Measurements from ENCODE around the gene SUGP1. TPM values are rescaled to one million over a fixed set of nuclear protein-coding genes. Genes with fewer than 3 reads are reported as not detected.

SUGP1 gene
- total and polyA plus RNA-seq, 2 of the 13 experiments (the other 11 are each of a cell fraction or from before 2014, with no cell fraction given): 21.6 to 25.9 TPM

DNA sequence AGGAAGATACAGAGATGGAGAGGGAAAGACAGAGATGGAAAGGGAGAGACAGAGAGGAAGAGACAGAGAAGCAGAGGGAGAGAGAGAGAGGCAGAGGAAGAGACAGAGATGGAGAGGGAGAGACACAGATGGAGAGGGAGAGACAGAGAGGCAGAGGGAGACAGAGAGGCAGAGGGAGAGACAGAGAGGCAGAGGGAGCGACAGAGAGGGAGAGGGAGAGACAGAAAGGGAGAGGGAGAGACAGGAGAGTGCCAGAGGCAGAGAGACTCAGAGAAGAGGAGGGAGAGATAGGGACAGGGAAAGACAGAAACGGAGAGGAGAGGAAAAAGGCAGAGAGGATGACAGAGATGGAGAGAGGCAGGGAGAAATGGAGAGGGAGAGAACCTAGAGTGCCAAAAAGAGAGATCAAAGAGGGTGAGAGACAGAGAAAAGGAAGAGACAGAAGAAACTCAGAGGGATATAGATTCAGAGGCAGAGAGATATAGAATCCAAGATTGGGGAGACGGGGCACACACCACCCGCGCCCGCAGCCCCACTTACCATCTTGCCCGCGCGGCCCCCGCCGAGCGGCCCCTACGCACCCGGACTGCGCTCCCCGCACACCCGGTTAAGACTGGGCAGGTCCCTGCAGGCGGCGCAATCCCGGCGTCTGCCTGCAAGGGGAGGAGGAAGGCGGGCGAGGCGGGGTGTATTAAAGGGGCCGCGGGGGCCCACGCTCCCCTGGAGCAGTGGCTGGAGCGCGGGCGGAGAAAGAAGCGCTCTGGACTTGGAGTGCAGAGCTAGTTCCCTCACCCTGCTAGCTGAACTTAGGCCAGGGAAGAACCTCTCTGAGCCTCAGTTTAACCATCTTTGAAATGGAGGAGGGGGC, 57.9 kb downstream of the SUGP1 start:
- ATAC-seq (0 out of 3 replicates have a peak, but pooled peaks have one; percentile 8), FAIRE-seq (no peak), DNase-seq (ENCODE audit: low spot score) (no peak)
- H3K36me3 ChIP-seq (replicated peaks in 1 of 2; ENCODE audit: control insufficient read depth in 1 of 2, insufficient read depth in 2 of 2, low read length in 2 of 2): no peaks in the 10 kb centered on the region
- POLR2A ChIA-PET: no interaction called here
- H3K4me3 ChIP-seq (replicated peaks in 1 of 3; ENCODE audit: insufficient read depth in 1 of 3, low read depth in 2 of 3, low read length in 3 of 3): no peak overlapping the region
- CTCF ChIA-PET (ENCODE audit: low intra/inter-chr PET ratio, low total read pairs): no interaction called here
- no peak overlapping the region for H3K27ac ChIP-seq (ENCODE audit: extremely low read length, insufficient read depth, low read length)
- H2AFZ ChIP-seq (ENCODE audit: low read length): no peak overlapping the region
- no peak overlapping the region for H3K9ac ChIP-seq (ENCODE audit: insufficient read depth, low read depth, low read length)
- TF ChIP-seq THYN1 (CRISPR knock-in tag; IDR thresholded peaks at IDR 0.05; ENCODE audit: borderline replicate concordance, low read depth) (no peak), ATF7 (IDR thresholded peaks at IDR 0.05) (0 out of 2 replicates have a peak, but pooled peaks have one; percentile 6), ATF7 (CRISPR knock-in tag; IDR thresholded peaks at IDR 0.05) (no peak), AGO2 (optimal IDR thresholded peaks at IDR 0.05; ENCODE audit: low read depth, low read length) (peak; percentile 38)
- TF ChIP-seq, protein P1, sequence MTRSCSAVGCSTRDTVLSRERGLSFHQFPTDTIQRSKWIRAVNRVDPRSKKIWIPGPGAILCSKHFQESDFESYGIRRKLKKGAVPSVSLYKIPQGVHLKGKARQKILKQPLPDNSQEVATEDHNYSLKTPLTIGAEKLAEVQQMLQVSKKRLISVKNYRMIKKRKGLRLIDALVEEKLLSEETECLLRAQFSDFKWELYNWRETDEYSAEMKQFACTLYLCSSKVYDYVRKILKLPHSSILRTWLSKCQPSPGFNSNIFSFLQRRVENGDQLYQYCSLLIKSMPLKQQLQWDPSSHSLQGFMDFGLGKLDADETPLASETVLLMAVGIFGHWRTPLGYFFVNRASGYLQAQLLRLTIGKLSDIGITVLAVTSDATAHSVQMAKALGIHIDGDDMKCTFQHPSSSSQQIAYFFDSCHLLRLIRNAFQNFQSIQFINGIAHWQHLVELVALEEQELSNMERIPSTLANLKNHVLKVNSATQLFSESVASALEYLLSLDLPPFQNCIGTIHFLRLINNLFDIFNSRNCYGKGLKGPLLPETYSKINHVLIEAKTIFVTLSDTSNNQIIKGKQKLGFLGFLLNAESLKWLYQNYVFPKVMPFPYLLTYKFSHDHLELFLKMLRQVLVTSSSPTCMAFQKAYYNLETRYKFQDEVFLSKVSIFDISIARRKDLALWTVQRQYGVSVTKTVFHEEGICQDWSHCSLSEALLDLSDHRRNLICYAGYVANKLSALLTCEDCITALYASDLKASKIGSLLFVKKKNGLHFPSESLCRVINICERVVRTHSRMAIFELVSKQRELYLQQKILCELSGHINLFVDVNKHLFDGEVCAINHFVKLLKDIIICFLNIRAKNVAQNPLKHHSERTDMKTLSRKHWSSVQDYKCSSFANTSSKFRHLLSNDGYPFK (CRISPR knock-in tag; IDR thresholded peaks at IDR 0.05; ENCODE audit: borderline replicate concordance): peak; percentile 88
- no peak overlapping the region for H3K4me2 ChIP-seq (ENCODE audit: low read depth, low read length)
- in situ Hi-C loops (cut with HindIII; ENCODE audit: extremely low pct_ligation_motif_present, low pct_unique_long_range_greater_than_20kb) (no loop called here), intact Hi-C loops (cut with micrococcal nuclease; ENCODE audit: unreplicated experiment) (no loop called here)
- H3K4me1 ChIP-seq (ENCODE audit: insufficient read depth, low read length): no peaks in the 10 kb centered on the region
- no peaks in the 10 kb centered on the region for H3K79me2 ChIP-seq (ENCODE audit: insufficient read depth, low read length)
- WGBS (ENCODE audit: low lambda C conversion rate): 51% methylated on average over 25 of the region's 31 CpGs
- no peaks in the 10 kb centered on the region for H3K9me3 ChIP-seq (ENCODE audit: low read length)
- no TSS peak for BruUV-seq (replicated peaks)
- no peaks in the 10 kb centered on the region for H4K20me1 ChIP-seq (ENCODE audit: insufficient read depth, low read length)
- peaks cover 0 to 5% of the 10 kb centered on the region in 2 experiments; a peak in 3 of 5 replicates for H3K27me3 ChIP-seq (ENCODE audit: control insufficient read depth in 1 of 2, insufficient read depth in 2 of 2, low read length in 2 of 2)
